ENCODE results near the gene RPS6KL1. TPM values are rescaled to one million over a fixed set of nuclear protein-coding genes. Genes with fewer than 3 reads are reported as not detected.

Gene RPS6KL1
- total and polyA plus RNA-seq, 2 experiments from 2014 or later, result 5.6 to 6.5 TPM

DNA sequence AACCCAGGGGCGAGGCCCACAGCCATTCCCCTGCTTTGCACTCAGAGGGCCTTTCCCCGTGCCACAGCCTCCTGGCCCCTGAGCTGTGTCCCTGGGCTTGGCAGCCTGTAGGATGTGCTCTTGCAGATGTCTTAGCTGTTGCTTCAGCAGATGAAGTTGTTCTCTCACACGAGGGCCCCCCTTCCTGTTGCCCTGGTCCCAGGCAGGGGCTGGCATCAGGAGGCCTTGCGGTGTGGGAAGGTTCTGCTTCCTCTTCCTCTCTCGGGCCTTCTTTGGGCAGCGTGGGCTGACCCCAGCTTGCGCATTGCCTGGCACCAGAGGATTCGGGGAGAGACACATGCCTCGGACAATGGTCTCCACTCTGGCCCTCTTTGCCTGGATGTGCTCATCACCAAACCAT lies 59.8 kb downstream of the RPS6KL1 start (continued):
- TF ChIP-seq, protein P1, sequence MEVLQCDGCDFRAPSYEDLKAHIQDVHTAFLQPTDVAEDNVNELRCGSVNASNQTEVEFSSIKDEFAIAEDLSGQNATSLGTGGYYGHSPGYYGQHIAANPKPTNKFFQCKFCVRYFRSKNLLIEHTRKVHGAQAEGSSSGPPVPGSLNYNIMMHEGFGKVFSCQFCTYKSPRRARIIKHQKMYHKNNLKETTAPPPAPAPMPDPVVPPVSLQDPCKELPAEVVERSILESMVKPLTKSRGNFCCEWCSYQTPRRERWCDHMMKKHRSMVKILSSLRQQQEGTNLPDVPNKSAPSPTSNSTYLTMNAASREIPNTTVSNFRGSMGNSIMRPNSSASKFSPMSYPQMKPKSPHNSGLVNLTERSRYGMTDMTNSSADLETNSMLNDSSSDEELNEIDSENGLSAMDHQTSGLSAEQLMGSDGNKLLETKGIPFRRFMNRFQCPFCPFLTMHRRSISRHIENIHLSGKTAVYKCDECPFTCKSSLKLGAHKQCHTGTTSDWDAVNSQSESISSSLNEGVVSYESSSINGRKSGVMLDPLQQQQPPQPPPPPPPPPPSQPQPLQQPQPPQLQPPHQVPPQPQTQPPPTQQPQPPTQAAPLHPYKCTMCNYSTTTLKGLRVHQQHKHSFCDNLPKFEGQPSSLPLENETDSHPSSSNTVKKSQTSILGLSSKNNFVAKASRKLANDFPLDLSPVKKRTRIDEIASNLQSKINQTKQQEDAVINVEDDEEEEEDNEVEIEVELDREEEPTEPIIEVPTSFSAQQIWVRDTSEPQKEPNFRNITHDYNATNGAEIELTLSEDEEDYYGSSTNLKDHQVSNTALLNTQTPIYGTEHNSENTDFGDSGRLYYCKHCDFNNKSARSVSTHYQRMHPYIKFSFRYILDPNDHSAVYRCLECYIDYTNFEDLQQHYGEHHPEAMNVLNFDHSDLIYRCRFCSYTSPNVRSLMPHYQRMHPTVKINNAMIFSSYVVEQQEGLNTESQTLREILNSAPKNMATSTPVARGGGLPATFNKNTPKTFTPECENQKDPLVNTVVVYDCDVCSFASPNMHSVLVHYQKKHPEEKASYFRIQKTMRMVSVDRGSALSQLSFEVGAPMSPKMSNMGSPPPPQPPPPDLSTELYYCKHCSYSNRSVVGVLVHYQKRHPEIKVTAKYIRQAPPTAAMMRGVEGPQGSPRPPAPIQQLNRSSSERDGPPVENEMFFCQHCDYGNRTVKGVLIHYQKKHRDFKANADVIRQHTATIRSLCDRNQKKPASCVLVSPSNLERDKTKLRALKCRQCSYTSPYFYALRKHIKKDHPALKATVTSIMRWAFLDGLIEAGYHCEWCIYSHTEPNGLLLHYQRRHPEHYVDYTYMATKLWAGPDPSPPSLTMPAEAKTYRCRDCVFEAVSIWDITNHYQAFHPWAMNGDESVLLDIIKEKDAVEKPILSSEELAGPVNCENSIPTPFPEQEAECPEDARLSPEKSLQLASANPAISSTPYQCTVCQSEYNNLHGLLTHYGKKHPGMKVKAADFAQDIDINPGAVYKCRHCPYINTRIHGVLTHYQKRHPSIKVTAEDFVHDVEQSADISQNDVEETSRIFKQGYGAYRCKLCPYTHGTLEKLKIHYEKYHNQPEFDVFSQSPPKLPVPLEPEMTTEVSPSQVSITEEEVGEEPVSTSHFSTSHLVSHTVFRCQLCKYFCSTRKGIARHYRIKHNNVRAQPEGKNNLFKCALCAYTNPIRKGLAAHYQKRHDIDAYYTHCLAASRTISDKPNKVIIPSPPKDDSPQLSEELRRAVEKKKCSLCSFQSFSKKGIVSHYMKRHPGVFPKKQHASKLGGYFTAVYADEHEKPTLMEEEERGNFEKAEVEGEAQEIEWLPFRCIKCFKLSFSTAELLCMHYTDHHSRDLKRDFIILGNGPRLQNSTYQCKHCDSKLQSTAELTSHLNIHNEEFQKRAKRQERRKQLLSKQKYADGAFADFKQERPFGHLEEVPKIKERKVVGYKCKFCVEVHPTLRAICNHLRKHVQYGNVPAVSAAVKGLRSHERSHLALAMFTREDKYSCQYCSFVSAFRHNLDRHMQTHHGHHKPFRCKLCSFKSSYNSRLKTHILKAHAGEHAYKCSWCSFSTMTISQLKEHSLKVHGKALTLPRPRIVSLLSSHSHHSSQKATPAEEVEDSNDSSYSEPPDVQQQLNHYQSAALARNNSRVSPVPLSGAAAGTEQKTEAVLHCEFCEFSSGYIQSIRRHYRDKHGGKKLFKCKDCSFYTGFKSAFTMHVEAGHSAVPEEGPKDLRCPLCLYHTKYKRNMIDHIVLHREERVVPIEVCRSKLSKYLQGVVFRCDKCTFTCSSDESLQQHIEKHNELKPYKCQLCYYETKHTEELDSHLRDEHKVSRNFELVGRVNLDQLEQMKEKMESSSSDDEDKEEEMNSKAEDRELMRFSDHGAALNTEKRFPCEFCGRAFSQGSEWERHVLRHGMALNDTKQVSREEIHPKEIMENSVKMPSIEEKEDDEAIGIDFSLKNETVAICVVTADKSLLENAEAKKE (CRISPR knock-in tag; IDR thresholded peaks at IDR 0.05), result no peak
- TF ChIP-seq ZNF331 (CRISPR knock-in tag; IDR thresholded peaks at IDR 0.05; ENCODE audit: low read depth) (no peak), EZH2phosphoT487 (IDR thresholded peaks at IDR 0.05; ENCODE audit: unreplicated experiment) (no peak), JUNB (IDR thresholded peaks at IDR 0.05; ENCODE audit: unreplicated experiment) (no peak), ZNF114 (CRISPR knock-in tag; IDR thresholded peaks at IDR 0.05) (no peak), POLR2AphosphoS5 (IDR thresholded peaks at IDR 0.05; ENCODE audit: low read depth) (no peak)
- TF ChIP-seq, protein P2, sequence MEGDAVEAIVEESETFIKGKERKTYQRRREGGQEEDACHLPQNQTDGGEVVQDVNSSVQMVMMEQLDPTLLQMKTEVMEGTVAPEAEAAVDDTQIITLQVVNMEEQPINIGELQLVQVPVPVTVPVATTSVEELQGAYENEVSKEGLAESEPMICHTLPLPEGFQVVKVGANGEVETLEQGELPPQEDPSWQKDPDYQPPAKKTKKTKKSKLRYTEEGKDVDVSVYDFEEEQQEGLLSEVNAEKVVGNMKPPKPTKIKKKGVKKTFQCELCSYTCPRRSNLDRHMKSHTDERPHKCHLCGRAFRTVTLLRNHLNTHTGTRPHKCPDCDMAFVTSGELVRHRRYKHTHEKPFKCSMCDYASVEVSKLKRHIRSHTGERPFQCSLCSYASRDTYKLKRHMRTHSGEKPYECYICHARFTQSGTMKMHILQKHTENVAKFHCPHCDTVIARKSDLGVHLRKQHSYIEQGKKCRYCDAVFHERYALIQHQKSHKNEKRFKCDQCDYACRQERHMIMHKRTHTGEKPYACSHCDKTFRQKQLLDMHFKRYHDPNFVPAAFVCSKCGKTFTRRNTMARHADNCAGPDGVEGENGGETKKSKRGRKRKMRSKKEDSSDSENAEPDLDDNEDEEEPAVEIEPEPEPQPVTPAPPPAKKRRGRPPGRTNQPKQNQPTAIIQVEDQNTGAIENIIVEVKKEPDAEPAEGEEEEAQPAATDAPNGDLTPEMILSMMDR (conservative IDR thresholded peaks at IDR 0.05; ENCODE audit: low read depth in 2 of 2), result no peak

DNA sequence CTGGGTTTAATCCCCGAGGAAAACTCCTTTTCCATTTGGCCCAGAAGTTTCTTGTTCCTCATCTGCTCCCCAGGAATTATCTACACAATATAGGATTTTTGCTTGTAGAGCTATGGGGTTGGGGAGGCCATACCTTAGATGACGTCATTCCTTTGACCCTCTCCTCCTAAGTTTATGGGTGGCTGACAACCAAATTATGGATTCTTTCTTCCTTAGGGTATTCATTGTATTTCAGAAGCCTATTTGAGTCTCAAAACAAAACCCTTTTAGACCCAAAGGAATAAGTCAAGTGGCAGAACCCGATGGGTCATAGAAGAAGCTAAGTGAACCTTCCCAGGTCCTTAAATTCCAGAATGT lies 61.3 kb downstream of the RPS6KL1 start:
- Histone ChIP-seq H3K9me2 (ENCODE audit: insufficient read depth) (no peaks in the 10 kb centered on the region), H3K36me3 (ENCODE audit: insufficient read depth) (no peaks in the 10 kb centered on the region), H3K4me2 (no peak overlapping the region), H3K27ac (ENCODE audit: low read depth) (no peak overlapping the region), H2AFZ (no peak overlapping the region; the same call in 1 of the 2 replicates), H3F3A (replicated peaks; ENCODE audit: low read depth) (no peaks in the 10 kb centered on the region), H3K27me3 (ENCODE audit: insufficient read depth) (no peaks in the 10 kb centered on the region), H4K20me1 (replicated peaks; ENCODE audit: insufficient read depth) (no peaks in the 10 kb centered on the region), H3K79me2 (replicated peaks; ENCODE audit: insufficient read depth) (no peaks in the 10 kb centered on the region), H3K4me1 (ENCODE audit: insufficient read depth) (no peaks in the 10 kb centered on the region), H3K4me3 (no peak overlapping the region)
- H3K27ac Mint-ChIP-seq, result no peak overlapping the region
- H3K4me1 Mint-ChIP-seq, result peaks cover 2% of the 10 kb centered on the region; the same call in 1 of the 3 replicates
- no peaks in the 10 kb centered on the region for H3K9me3 Mint-ChIP-seq
- no peak for ATAC-seq
- peaks cover 1% of the 10 kb centered on the region for H3K27me3 Mint-ChIP-seq (ENCODE audit: insufficient read depth, low read depth, poor library complexity)
- DNase-seq (ENCODE audit: low spot score), result no peak
- H3K36me3 Mint-ChIP-seq (ENCODE audit: low read depth), result no peaks in the 10 kb centered on the region
- no peak overlapping the region for H3K4me3 Mint-ChIP-seq
- TF ChIP-seq, protein P3, sequence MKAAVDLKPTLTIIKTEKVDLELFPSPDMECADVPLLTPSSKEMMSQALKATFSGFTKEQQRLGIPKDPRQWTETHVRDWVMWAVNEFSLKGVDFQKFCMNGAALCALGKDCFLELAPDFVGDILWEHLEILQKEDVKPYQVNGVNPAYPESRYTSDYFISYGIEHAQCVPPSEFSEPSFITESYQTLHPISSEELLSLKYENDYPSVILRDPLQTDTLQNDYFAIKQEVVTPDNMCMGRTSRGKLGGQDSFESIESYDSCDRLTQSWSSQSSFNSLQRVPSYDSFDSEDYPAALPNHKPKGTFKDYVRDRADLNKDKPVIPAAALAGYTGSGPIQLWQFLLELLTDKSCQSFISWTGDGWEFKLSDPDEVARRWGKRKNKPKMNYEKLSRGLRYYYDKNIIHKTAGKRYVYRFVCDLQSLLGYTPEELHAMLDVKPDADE (IDR thresholded peaks at IDR 0.05), result no peak
